ENCODE results near the gene CAV1.

The CAV1 gene

DNA sequence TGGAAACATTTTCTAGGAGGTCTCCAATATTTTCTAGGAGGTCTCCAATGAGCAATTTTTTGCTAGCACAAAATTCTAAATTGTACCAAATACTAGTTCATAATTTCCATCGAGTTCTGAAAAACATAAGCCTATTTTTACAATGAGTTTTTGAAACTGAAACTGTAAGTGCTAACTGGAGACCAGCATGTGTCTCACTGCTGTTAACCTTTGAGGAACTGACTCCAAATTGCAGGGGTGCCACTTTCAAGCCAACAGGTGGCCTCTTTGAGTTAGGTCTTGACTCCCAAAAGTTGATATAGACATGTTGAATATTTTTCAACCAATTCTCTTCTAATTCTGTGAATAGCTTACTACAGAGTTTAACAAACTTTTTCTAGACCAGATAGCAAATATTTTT, 58.8 kb downstream of the CAV1 start:
- Histone ChIP-seq H2AFZ (ENCODE audit: low read depth, low read length) (no peak overlapping the region), H3K4me2 (ENCODE audit: low read length, poor library complexity, severe bottlenecking) (no peak overlapping the region), H3K9me3 (ENCODE audit: control insufficient read depth, low read length) (peaks cover 3% of the 10 kb centered on the region), H3K4me3 (ENCODE audit: insufficient read depth in 1 of 2, low read depth in 1 of 2, low read length in 2 of 2) (no peak overlapping the region), H2BK12ac (ENCODE audit: low read length in 2 of 2) (no peak overlapping the region), H3K79me1 (replicated peaks; ENCODE audit: low read length, poor library complexity, severe bottlenecking) (no peaks in the 10 kb centered on the region), H2BK15ac (ENCODE audit: low read depth, poor library complexity, severe bottlenecking) (no peak overlapping the region), H4K91ac (ENCODE audit: low read length) (no peak overlapping the region), H3K18ac (ENCODE audit: low read depth in 1 of 2, low read length in 2 of 2) (no peak overlapping the region), H3K4me1 (ENCODE audit: control insufficient read depth, insufficient read depth, low read depth, low read length) (peaks cover 3% of the 10 kb centered on the region), H3K23ac (ENCODE audit: low read length in 2 of 2) (no peak overlapping the region), H2BK120ac (ENCODE audit: low read depth, low read length) (no peak overlapping the region), H2AK5ac (ENCODE audit: low read length, severe bottlenecking) (no peak overlapping the region), H3K4ac (ENCODE audit: low read depth in 1 of 2, low read length in 2 of 2) (no peak overlapping the region), H3K9ac (ENCODE audit: low read length) (peak overlapping the region; percentile 82), H4K8ac (ENCODE audit: low read length) (no peak overlapping the region), H3K36me3 (ENCODE audit: control insufficient read depth in 1 of 2, insufficient read depth in 2 of 2, low read depth in 1 of 2, low read length in 2 of 2) (no peaks in the 10 kb centered on the region), H2BK5ac (ENCODE audit: low read depth, low read length, poor library complexity, severe bottlenecking) (no peak overlapping the region), H3K27ac (ENCODE audit: low read length, poor library complexity, severe bottlenecking) (no peak overlapping the region), H3K27me3 (ENCODE audit: control insufficient read depth in 1 of 2, insufficient read depth in 1 of 2, low read length in 2 of 2) (no peaks in the 10 kb centered on the region), H3K14ac (ENCODE audit: low read length in 2 of 2) (no peak overlapping the region)
- WGBS, result 82% methylated on average over 1 of the region's 1 CpG
- peak; percentile 30 for DNase-seq

- Histone ChIP-seq H2BK120ac (ENCODE audit: low read depth, low read length) (no peak overlapping the region), H3K79me1 (replicated peaks; ENCODE audit: low read length, poor library complexity, severe bottlenecking) (no peaks in the 10 kb centered on the region), H3K4ac (ENCODE audit: low read depth in 1 of 2, low read length in 2 of 2) (no peak overlapping the region), H3K27me3 (ENCODE audit: control insufficient read depth in 1 of 2, insufficient read depth in 1 of 2, low read length in 2 of 2) (no peaks in the 10 kb centered on the region), H3K9ac (ENCODE audit: low read length) (peak overlapping the region; percentile 82), H2AFZ (ENCODE audit: low read depth, low read length) (no peak overlapping the region), H3K36me3 (ENCODE audit: control insufficient read depth in 1 of 2, insufficient read depth in 2 of 2, low read depth in 1 of 2, low read length in 2 of 2) (no peaks in the 10 kb centered on the region), H2BK12ac (ENCODE audit: low read length in 2 of 2) (peak overlapping the region in 1 of 2 experiments; percentile 56), H3K18ac (ENCODE audit: low read depth in 1 of 2, low read length in 2 of 2) (no peak overlapping the region), H2BK5ac (ENCODE audit: low read depth, low read length, poor library complexity, severe bottlenecking) (no peak overlapping the region), H2BK15ac (ENCODE audit: low read depth, poor library complexity, severe bottlenecking) (no peak overlapping the region), H2AK5ac (ENCODE audit: low read length, severe bottlenecking) (no peak overlapping the region), H4K91ac (ENCODE audit: low read length) (no peak overlapping the region), H3K4me3 (ENCODE audit: insufficient read depth in 1 of 2, low read depth in 1 of 2, low read length in 2 of 2) (no peak overlapping the region), H3K23ac (ENCODE audit: low read length in 2 of 2) (no peak overlapping the region), H3K27ac (ENCODE audit: low read length, poor library complexity, severe bottlenecking) (no peak overlapping the region), H3K4me2 (ENCODE audit: low read length, poor library complexity, severe bottlenecking) (no peak overlapping the region), H3K14ac (ENCODE audit: low read length in 2 of 2) (no peak overlapping the region), H3K4me1 (ENCODE audit: control insufficient read depth, insufficient read depth, low read depth, low read length) (peaks cover 3% of the 10 kb centered on the region), H3K9me3 (ENCODE audit: control insufficient read depth, low read length) (no peaks in the 10 kb centered on the region), H4K8ac (ENCODE audit: low read length) (no peak overlapping the region)
- DNase-seq, result no peak
- no CpG with 5 or more reads among the region's 1 CpG for WGBS
Measured at GRCh38 chr7:116584721-116585120, 59.9 kb downstream of the CAV1 start.

- 97% methylated on average over 3 of the region's 3 CpGs for WGBS
- Histone ChIP-seq H3K9me3 (ENCODE audit: control insufficient read depth, low read length) (no peaks in the 10 kb centered on the region), H3K14ac (ENCODE audit: low read length in 2 of 2) (no peak overlapping the region), H3K27ac (ENCODE audit: low read length, poor library complexity, severe bottlenecking) (no peak overlapping the region), H3K4me1 (ENCODE audit: control insufficient read depth, insufficient read depth, low read depth, low read length) (peaks cover 3% of the 10 kb centered on the region), H2BK120ac (ENCODE audit: low read depth, low read length) (no peak overlapping the region), H4K8ac (ENCODE audit: low read length) (no peak overlapping the region), H3K9ac (ENCODE audit: low read length) (no peak overlapping the region), H3K4me2 (ENCODE audit: low read length, poor library complexity, severe bottlenecking) (no peak overlapping the region), H2AFZ (ENCODE audit: low read depth, low read length) (no peak overlapping the region), H3K23ac (ENCODE audit: low read length in 2 of 2) (no peak overlapping the region), H2BK15ac (ENCODE audit: low read depth, poor library complexity, severe bottlenecking) (no peak overlapping the region), H3K36me3 (ENCODE audit: control insufficient read depth in 1 of 2, insufficient read depth in 2 of 2, low read depth in 1 of 2, low read length in 2 of 2) (no peaks in the 10 kb centered on the region), H3K4ac (ENCODE audit: low read depth in 1 of 2, low read length in 2 of 2) (no peak overlapping the region), H2BK12ac (ENCODE audit: low read length in 2 of 2) (peak overlapping the region; percentile 56 to 99), H3K18ac (ENCODE audit: low read depth in 1 of 2, low read length in 2 of 2) (no peak overlapping the region), H3K79me1 (replicated peaks; ENCODE audit: low read length, poor library complexity, severe bottlenecking) (no peaks in the 10 kb centered on the region), H3K27me3 (ENCODE audit: control insufficient read depth in 1 of 2, insufficient read depth in 1 of 2, low read length in 2 of 2) (no peaks in the 10 kb centered on the region), H4K91ac (ENCODE audit: low read length) (no peak overlapping the region), H2BK5ac (ENCODE audit: low read depth, low read length, poor library complexity, severe bottlenecking) (no peak overlapping the region), H2AK5ac (ENCODE audit: low read length, severe bottlenecking) (no peak overlapping the region), H3K4me3 (ENCODE audit: insufficient read depth in 1 of 2, low read depth in 1 of 2, low read length in 2 of 2) (no peak overlapping the region)
- DNase-seq, result no peak
Measured at GRCh38 chr7:116585392-116585791, 60.6 kb downstream of the CAV1 start.

- H2BK12ac ChIP-seq (ENCODE audit: low read length in 2 of 2), result peak overlapping the region; percentile 44 to 99
- no peaks in the 10 kb centered on the region for H3K27me3 ChIP-seq (ENCODE audit: control insufficient read depth in 1 of 2, insufficient read depth in 1 of 2, low read length in 2 of 2)
- WGBS, result 88% methylated on average over 5 of the region's 5 CpGs
Measured at GRCh38 chr7:116585967-116586366, 61.1 kb downstream of the CAV1 start.

More at GRCh38 chr7:116585967-116586366, 61.1 kb downstream of the CAV1 start:
- H3K4ac ChIP-seq (ENCODE audit: low read depth in 1 of 2, low read length in 2 of 2), result peak overlapping the region; percentile 7 to 55
- peak overlapping the region; percentile 15 for H4K91ac ChIP-seq (ENCODE audit: low read length)
- H4K8ac ChIP-seq (ENCODE audit: low read length), result no peak overlapping the region
- no peak overlapping the region for H2BK5ac ChIP-seq (ENCODE audit: low read depth, low read length, poor library complexity, severe bottlenecking)
- no peak overlapping the region for H2AFZ ChIP-seq (ENCODE audit: low read depth, low read length)
- H3K4me3 ChIP-seq (ENCODE audit: insufficient read depth in 1 of 2, low read depth in 1 of 2, low read length in 2 of 2), result no peak overlapping the region
- H3K4me2 ChIP-seq (ENCODE audit: low read length, poor library complexity, severe bottlenecking), result no peak overlapping the region
- peak overlapping the region; percentile 72 for H2AK5ac ChIP-seq (ENCODE audit: low read length, severe bottlenecking)
- peak overlapping the region; percentile 45 for H2BK120ac ChIP-seq (ENCODE audit: low read depth, low read length)
- no peak overlapping the region for H3K27ac ChIP-seq (ENCODE audit: low read length, poor library complexity, severe bottlenecking)
- peak overlapping the region in 1 of 2 experiments; percentile 14 for H3K23ac ChIP-seq (ENCODE audit: low read length in 2 of 2)
- DNase-seq, result no peak
- no peaks in the 10 kb centered on the region for H3K79me1 ChIP-seq (replicated peaks; ENCODE audit: low read length, poor library complexity, severe bottlenecking)
- peak overlapping the region; percentile 26 to 87 for H3K18ac ChIP-seq (ENCODE audit: low read depth in 1 of 2, low read length in 2 of 2)
- no peaks in the 10 kb centered on the region for H3K9me3 ChIP-seq (ENCODE audit: control insufficient read depth, low read length)
- no peak overlapping the region for H3K9ac ChIP-seq (ENCODE audit: low read length)
- H3K4me1 ChIP-seq (ENCODE audit: control insufficient read depth, insufficient read depth, low read depth, low read length), result peaks cover 3% of the 10 kb centered on the region
- no peaks in the 10 kb centered on the region for H3K36me3 ChIP-seq (ENCODE audit: control insufficient read depth in 1 of 2, insufficient read depth in 2 of 2, low read depth in 1 of 2, low read length in 2 of 2)
- H2BK15ac ChIP-seq (ENCODE audit: low read depth, poor library complexity, severe bottlenecking), result no peak overlapping the region
- H3K14ac ChIP-seq (ENCODE audit: low read length in 2 of 2), result peak overlapping the region in 1 of 2 experiments; percentile 53

Data from mesenchymal stem cell (in vitro differentiated cells and primary cell).